Measurements from ENCODE around the gene SGCB. TPM values are rescaled to one million over a fixed set of nuclear protein-coding genes. Genes with fewer than 3 reads are reported as not detected.

SGCB gene
- total and polyA plus RNA-seq, 2 experiments from 2014 or later = 18.2 to 28.7 TPM

DNA sequence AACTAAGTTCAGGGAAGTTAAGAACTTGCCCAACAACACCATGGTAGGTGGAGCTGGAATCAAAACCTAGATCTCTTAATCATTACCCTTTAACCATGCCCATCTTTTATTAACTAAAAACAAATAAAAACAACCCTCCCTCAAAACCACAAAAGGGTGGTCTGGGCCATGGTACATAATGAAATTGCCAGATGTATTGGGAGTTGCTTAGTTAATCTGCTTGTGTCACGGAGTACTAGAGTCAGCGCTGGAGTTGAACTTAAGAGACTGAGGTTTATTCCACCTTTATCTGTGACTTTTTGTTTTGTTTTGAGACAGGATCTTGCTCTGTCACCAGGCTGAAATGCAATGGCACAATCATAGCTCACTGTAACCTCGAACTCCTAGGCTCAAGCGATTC, 31.2 kb downstream of the SGCB start:
- Histone ChIP-seq H3K4me2 (no peak overlapping the region), H3K36me3 (replicated peaks; ENCODE audit: insufficient read depth, low read depth) (no peaks in the 10 kb centered on the region), H3K9me2 (replicated peaks; ENCODE audit: insufficient read depth) (no peaks in the 10 kb centered on the region), H3K27me3 (no peaks in the 10 kb centered on the region), H3K9me3 (ENCODE audit: low read depth) (no peaks in the 10 kb centered on the region), H3K79me2 (no peaks in the 10 kb centered on the region), H3K27ac (no peak overlapping the region), H3K4me1 (ENCODE audit: insufficient read depth) (peaks cover 11% of the 10 kb centered on the region), H3K4me3 (no peak overlapping the region), H2AFZ (no peak overlapping the region), H4K20me1 (ENCODE audit: insufficient read depth, poor library complexity, severe bottlenecking) (no peaks in the 10 kb centered on the region)
- 89% methylated on average over 4 of the region's 4 CpGs for WGBS (ENCODE audit: low lambda C conversion rate, missing lambda C conversion rate)
- TF ChIP-seq EZH2 (IDR thresholded peaks at IDR 0.05; ENCODE audit: borderline replicate concordance) (no peak), EZH2phosphoT487 (IDR thresholded peaks at IDR 0.05; ENCODE audit: low read depth, severe bottlenecking, unreplicated experiment) (no peak)
- TF ChIP-seq, protein P1, sequence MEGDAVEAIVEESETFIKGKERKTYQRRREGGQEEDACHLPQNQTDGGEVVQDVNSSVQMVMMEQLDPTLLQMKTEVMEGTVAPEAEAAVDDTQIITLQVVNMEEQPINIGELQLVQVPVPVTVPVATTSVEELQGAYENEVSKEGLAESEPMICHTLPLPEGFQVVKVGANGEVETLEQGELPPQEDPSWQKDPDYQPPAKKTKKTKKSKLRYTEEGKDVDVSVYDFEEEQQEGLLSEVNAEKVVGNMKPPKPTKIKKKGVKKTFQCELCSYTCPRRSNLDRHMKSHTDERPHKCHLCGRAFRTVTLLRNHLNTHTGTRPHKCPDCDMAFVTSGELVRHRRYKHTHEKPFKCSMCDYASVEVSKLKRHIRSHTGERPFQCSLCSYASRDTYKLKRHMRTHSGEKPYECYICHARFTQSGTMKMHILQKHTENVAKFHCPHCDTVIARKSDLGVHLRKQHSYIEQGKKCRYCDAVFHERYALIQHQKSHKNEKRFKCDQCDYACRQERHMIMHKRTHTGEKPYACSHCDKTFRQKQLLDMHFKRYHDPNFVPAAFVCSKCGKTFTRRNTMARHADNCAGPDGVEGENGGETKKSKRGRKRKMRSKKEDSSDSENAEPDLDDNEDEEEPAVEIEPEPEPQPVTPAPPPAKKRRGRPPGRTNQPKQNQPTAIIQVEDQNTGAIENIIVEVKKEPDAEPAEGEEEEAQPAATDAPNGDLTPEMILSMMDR (IDR thresholded peaks at IDR 0.05; ENCODE audit: poor library complexity) = no peak
- DNase-seq (ENCODE audit: low spot score) = no peak

DNA sequence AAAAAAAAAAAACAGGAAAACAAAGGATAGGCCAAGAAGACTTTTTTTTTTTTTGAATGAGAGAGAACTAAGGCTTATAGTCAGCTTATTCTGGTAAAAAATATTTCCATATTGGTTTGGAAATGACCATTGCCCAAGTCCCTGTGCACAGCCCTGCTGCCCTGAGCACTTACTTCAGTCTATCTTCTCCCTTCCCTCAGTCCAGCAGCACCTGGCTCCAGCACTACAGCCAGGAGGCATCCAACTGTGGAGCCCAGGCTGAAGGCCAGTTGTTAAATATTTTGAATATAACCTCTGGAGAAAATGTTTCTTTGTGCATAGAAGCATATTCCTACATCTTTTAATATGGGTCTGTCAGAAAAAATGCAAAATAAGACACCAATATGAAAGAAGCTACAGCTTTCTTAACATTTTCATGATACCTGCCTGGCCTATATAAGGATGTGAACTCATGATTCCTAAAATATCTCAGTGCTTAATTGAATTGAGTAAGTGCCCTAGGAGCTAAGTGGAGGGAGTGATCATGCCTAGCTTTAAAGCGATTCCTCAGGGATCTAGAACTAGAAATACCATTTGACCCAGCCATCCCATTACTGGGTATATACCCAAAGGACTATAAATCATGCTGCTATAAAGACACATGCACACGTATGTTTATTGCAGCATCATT, 32.4 kb downstream of the SGCB start:
- Histone ChIP-seq H3K4me2 (no peak overlapping the region), H2AFZ (no peak overlapping the region), H3K36me3 (replicated peaks; ENCODE audit: insufficient read depth, low read depth) (no peaks in the 10 kb centered on the region), H3K9me3 (ENCODE audit: low read depth) (no peaks in the 10 kb centered on the region), H3K27me3 (no peaks in the 10 kb centered on the region), H3K27ac (no peak overlapping the region), H3K9me2 (replicated peaks; ENCODE audit: insufficient read depth) (no peaks in the 10 kb centered on the region), H3K4me3 (no peak overlapping the region), H3K79me2 (no peaks in the 10 kb centered on the region), H4K20me1 (ENCODE audit: insufficient read depth, poor library complexity, severe bottlenecking) (no peaks in the 10 kb centered on the region), H3K4me1 (ENCODE audit: insufficient read depth) (peaks cover 11% of the 10 kb centered on the region)
- WGBS (ENCODE audit: low lambda C conversion rate, missing lambda C conversion rate) = 93% methylated on average over 2 of the region's 2 CpGs
- no peak for DNase-seq (ENCODE audit: low spot score)
- TF ChIP-seq EZH2phosphoT487 (IDR thresholded peaks at IDR 0.05; ENCODE audit: low read depth, severe bottlenecking, unreplicated experiment) (no peak), EZH2 (IDR thresholded peaks at IDR 0.05; ENCODE audit: borderline replicate concordance) (no peak)
- TF ChIP-seq, protein P1 (IDR thresholded peaks at IDR 0.05; ENCODE audit: poor library complexity) = no peak

DNA sequence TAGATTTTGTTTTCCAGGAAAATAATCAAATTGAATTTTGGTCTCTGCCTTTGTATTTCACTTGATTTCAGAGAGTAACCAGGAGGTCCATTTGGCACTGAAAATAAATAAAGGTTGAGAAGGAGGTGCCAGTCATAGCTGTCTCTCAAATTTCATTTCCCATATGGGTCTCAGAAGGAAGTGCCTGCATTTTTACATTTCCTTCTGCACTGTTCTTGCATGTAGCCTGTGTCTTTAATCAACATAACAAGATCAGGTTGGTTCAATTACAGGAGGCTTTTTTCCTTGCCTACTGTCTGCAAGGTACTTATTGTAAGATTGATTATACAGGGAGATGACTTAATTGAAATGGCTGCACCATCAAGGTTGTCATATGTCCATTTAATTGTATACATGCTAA, 33.7 kb downstream of the SGCB start:
- no peak overlapping the region for H3K4me3 ChIP-seq
- H3K27me3 ChIP-seq = no peaks in the 10 kb centered on the region
- no peak overlapping the region for H2AFZ ChIP-seq

More for the DNA sequence above, 33.7 kb downstream of the SGCB start:
- Histone ChIP-seq H3K4me2 (no peak overlapping the region), H3K27ac (no peak overlapping the region), H4K20me1 (ENCODE audit: insufficient read depth, poor library complexity, severe bottlenecking) (no peaks in the 10 kb centered on the region), H3K79me2 (no peaks in the 10 kb centered on the region), H3K36me3 (replicated peaks; ENCODE audit: insufficient read depth, low read depth) (no peaks in the 10 kb centered on the region), H3K9me2 (replicated peaks; ENCODE audit: insufficient read depth) (no peaks in the 10 kb centered on the region), H3K4me1 (ENCODE audit: insufficient read depth) (peaks cover 11% of the 10 kb centered on the region), H3K9me3 (ENCODE audit: low read depth) (no peaks in the 10 kb centered on the region)
- TF ChIP-seq, protein P1 (IDR thresholded peaks at IDR 0.05; ENCODE audit: poor library complexity) = no peak
- no peak for DNase-seq (ENCODE audit: low spot score)

Data from hepatocyte (in vitro differentiated cells).